SKM-1 treated with dmso at 0.1 percent for 144 hours (cell line): ENCODE measurements around the gene ZNF367.
"Not testable (repeated sequence)": the region's sequence is repeated elsewhere in the genome, so short reads cannot be mapped to it uniquely, and the experiment has no call there.

ENCODE experiments used
- DNase-seq: peaks from one replicate; lab custom pipeline; 2025; ENCODE audit not compliant: unreplicated experiment; lab: John Stamatoyannopoulos, UW

The ZNF367 gene

GRCh38 chr9:96375507-96375906 is 42.7 kb downstream of the ZNF367 start:
- DNase-seq = not testable (repeated sequence)

- no peak for DNase-seq
Measured at GRCh38 chr9:96367943-96368342, 50.2 kb downstream of the ZNF367 start.

GRCh38 chr9:96363175-96363967 is 54.8 kb downstream of the ZNF367 start:
- DNase-seq = no peak

GRCh38 chr9:96362119-96362518 is 56.1 kb downstream of the ZNF367 start:
- not testable (repeated sequence) for DNase-seq

- no peak for DNase-seq
Measured at GRCh38 chr9:96361668-96362067, 56.5 kb downstream of the ZNF367 start.

GRCh38 chr9:96360976-96361375 is 57.2 kb downstream of the ZNF367 start:
- DNase-seq = no peak

- not testable (repeated sequence) for DNase-seq
Measured at GRCh38 chr9:96360523-96360922, 57.6 kb downstream of the ZNF367 start.

GRCh38 chr9:96350866-96351265 is 67.3 kb downstream of the ZNF367 start:
- DNase-seq = no peak

- DNase-seq = no peak
Measured at GRCh38 chr9:96348261-96348660, 69.9 kb downstream of the ZNF367 start.

GRCh38 chr9:96345551-96345950 is 72.6 kb downstream of the ZNF367 start:
- DNase-seq = no peak

GRCh38 chr9:96344458-96345180 is 73.6 kb downstream of the ZNF367 start:
- no peak for DNase-seq

GRCh38 chr9:96343515-96344360 is 74.4 kb downstream of the ZNF367 start:
- no peak for DNase-seq

- DNase-seq = no peak
Measured at GRCh38 chr9:96342571-96343245, 75.5 kb downstream of the ZNF367 start.

- no peak for DNase-seq
Measured at GRCh38 chr9:96340707-96341106, 77.5 kb downstream of the ZNF367 start.

- no peak for DNase-seq
Measured at GRCh38 chr9:96338299-96338698, 79.9 kb downstream of the ZNF367 start.
